ENCODE measurements around the gene ZC3H18. TPM values are rescaled to one million over a fixed set of nuclear protein-coding genes. Genes with fewer than 3 reads are reported as not detected.
A peak's percentile ranks its signal among the peaks of the same experiment; 100 is the strongest.

Gene ZC3H18
- total and polyA plus RNA-seq, 8 donors: 15.5 to 312 (median 19.0) TPM

- H3K9me3 ChIP-seq: no peaks in the 10 kb centered on the region
- TF ChIP-seq POLR2AphosphoS5 (IDR thresholded peaks at IDR 0.05) (no peak), EP300 (IDR thresholded peaks at IDR 0.05) (no peak), CTCF (IDR thresholded peaks at IDR 0.05) (no peak), POLR2A (IDR thresholded peaks at IDR 0.05) (no peak)
- no peak for DNase-seq
- 86 to 88% (median 87%) methylated on average over 13 to 18 of the region's 18 CpGs for WGBS, 5 donors
- H3K4me1 ChIP-seq: peaks cover 19 to 43% (median 30%) of the 10 kb centered on the region in 4 donors
- H3K27me3 ChIP-seq: no peaks in the 10 kb centered on the region
- H3K27ac ChIP-seq: peak overlapping the region in 4 of 5 donors; percentile 84 to 87 (median 87)
- intact Hi-C loops (cut with DNase I; ENCODE audit: low total_unique reads): no loop called here
- peak overlapping the region; percentile 88 to 98 (median 90) for H3K4me3 ChIP-seq
- peaks cover 0 to 22% (median 20%) of the 10 kb centered on the region in 4 donors for H3K36me3 ChIP-seq
Measured at GRCh38 chr16:88568710-88569613, 1.2 kb upstream of the ZC3H18 start.

GRCh38 chr16:88569614-88569984 is 604 bp upstream of the ZC3H18 start:
- no peak for DNase-seq
- Histone ChIP-seq H3K27me3 (no peaks in the 10 kb centered on the region), H3K36me3 (peaks cover 0 to 26% (median 26%) of the 10 kb centered on the region in 4 donors), H3K27ac (peak overlapping the region; percentile 49 to 87 (median 87)), H3K4me1 (peaks cover 19 to 45% (median 30%) of the 10 kb centered on the region in 4 donors), H3K4me3 (peak overlapping the region; percentile 88 to 98 (median 90)), H3K9me3 (no peaks in the 10 kb centered on the region)
- intact Hi-C loops (cut with DNase I; ENCODE audit: low total_unique reads): no loop called here
- WGBS, 5 donors: 1 to 5% (median 2%) methylated on average over 25 to 28 of the region's 28 CpGs
- TF ChIP-seq CTCF (IDR thresholded peaks at IDR 0.05): no peak
- TF ChIP-seq EP300 (IDR thresholded peaks at IDR 0.05): no peak
- TF ChIP-seq POLR2AphosphoS5 (IDR thresholded peaks at IDR 0.05): no peak
- no peak for TF ChIP-seq POLR2A (IDR thresholded peaks at IDR 0.05)

GRCh38 chr16:88570691-88571092 is 489 bp downstream of the ZC3H18 start:
- peak overlapping the region; percentile 88 to 98 (median 90) for H3K4me3 ChIP-seq
- peak overlapping the region; percentile 84 to 96 (median 87) for H3K27ac ChIP-seq
- H3K9me3 ChIP-seq: no peaks in the 10 kb centered on the region
- H3K36me3 ChIP-seq: peaks cover 0 to 35% (median 33%) of the 10 kb centered on the region in 4 donors
- 0 to 2% (median 1%) methylated on average over 18 to 35 of the region's 35 CpGs for WGBS, 5 donors
- TF ChIP-seq EP300 (IDR thresholded peaks at IDR 0.05) (no peak), POLR2A (IDR thresholded peaks at IDR 0.05) (no peak), POLR2AphosphoS5 (IDR thresholded peaks at IDR 0.05) (no peak), CTCF (IDR thresholded peaks at IDR 0.05) (no peak)
- intact Hi-C loops (cut with DNase I; ENCODE audit: low total_unique reads): no loop called here
- DNase-seq: peak in 1 of 2 donors; percentile 42
- peaks cover 19 to 45% (median 30%) of the 10 kb centered on the region in 4 donors for H3K4me1 ChIP-seq
- no peaks in the 10 kb centered on the region for H3K27me3 ChIP-seq

- no peak for TF ChIP-seq POLR2A (IDR thresholded peaks at IDR 0.05)
- no peak for TF ChIP-seq POLR2AphosphoS5 (IDR thresholded peaks at IDR 0.05)
- TF ChIP-seq CTCF (IDR thresholded peaks at IDR 0.05): no peak
- no peak for TF ChIP-seq EP300 (IDR thresholded peaks at IDR 0.05)
- 91 to 96% (median 94%) methylated on average over 11 of the region's 11 CpGs for WGBS, 5 donors
- Histone ChIP-seq H3K4me3 (no peak overlapping the region), H3K27me3 (no peaks in the 10 kb centered on the region), H3K36me3 (peaks cover 16 to 80% (median 79%) of the 10 kb centered on the region in 4 donors), H3K9me3 (no peaks in the 10 kb centered on the region), H3K27ac (no peak overlapping the region), H3K4me1 (peaks cover 13 to 48% (median 20%) of the 10 kb centered on the region in 4 donors)
- DNase-seq: no peak
- intact Hi-C loops (cut with DNase I; ENCODE audit: low total_unique reads): no loop called here
Measured at GRCh38 chr16:88575251-88575650, 5.0 kb downstream of the ZC3H18 start.

Data from stomach (tissue), 9 donors.